Hematopoietic multipotent progenitor cell treated with erythropoietin and hydrocortisone succinate and interleukin-3 and kit ligand, for 15 days (in vitro differentiated cells): ENCODE results near the gene TRAF7.
"Not testable (repeated sequence)": the region's sequence is repeated elsewhere in the genome, so short reads cannot be mapped to it uniquely, and the experiment has no call there.

Experiments
- DNase-seq: peaks from one replicate; pipeline ENCODE4 v3.0.0-alpha.2; 2015; ENCODE audit warnings: low spot score

Gene TRAF7

DNA sequence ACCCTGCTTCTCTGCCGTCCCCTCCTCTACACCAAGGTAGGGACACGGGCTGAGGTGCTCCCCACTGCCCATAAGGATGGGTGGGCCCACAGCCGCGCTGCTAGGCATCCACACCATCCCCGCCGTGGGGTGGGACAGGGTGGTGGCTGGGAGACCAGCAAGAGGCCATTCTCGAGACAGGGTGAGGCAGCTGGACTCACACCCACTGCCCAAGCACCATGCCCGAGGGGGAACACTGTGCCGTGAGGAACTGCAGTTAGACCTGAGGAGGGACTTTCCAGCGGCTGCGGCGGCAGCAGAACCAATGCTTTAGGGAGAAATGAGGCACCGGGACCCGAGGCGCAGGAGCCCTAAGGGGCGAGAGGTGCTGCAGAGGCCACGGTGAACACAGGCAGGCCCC, 33.2 kb upstream of the TRAF7 start:
- no peak for DNase-seq

DNA sequence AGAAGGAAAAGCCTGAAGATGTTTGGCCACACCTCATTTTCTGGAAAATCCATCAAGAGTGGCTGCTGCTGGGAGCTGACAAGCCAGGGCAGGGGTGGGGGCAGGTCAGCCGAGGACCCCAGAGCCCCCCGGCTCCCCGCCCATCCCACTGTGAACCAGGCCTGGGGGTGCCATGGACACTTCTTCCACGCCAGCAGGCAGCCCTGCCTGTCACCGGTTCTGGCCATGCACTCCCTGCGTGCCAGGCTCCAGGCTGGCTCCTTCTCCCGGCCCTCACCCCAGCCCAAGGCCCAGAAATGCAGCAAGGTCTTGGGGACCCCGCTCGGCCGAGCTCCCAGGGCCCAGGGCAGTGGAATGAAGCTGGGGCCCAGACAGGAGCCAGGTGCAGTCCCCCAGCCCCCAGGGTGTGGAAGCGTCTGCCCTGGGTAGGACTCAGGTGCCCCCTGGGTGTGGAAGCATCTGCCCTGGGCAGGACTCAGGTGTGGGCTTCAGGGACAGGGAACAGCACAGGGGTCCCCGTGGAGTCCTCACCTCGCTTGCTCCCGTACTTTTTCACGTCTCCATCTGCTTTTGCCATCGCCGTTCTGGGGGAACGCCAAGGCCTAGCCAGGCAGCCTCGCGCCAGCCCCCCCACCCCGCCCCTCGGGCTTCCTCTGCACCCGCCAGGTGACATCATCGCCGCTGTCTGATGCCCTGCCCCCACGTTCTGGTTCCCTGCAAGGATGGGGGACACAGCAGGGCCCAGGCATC, 32.5 kb upstream of the TRAF7 start:
- DNase-seq, result not testable (repeated sequence)

DNA sequence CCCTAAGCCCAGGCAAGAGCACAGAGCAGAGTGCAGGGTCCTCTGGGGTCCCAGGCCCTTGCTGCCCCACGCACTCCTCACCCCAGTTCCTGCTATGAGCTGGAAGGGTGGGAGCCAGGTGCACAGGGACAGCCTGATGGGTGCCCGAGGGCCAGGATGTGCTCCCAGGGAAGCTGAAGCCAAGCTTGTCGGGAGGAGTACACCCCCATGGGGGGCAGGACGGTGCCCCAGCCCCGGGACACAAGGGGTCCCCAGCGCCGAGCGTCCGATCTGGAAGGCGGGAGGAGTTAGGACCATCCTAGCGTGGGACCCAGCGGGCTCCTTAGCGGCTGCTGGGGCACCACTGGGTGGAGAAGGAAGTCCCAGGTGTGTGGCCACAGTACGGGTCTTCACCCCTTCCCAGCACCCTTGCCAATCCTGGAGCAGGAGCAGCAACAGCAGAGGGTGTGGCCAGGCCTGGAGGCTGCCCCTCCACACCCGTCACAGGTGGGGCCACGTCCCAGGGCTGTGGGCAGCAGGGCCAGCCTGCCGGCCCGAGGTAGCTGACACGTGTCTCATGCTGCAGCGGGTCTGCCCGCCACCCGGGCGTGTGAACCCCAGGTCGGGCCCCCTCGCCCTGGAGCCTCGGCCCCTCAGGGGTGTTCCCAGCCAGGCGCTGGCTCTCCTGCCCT, 31.7 kb upstream of the TRAF7 start:
- DNase-seq, result not testable (repeated sequence)

DNA sequence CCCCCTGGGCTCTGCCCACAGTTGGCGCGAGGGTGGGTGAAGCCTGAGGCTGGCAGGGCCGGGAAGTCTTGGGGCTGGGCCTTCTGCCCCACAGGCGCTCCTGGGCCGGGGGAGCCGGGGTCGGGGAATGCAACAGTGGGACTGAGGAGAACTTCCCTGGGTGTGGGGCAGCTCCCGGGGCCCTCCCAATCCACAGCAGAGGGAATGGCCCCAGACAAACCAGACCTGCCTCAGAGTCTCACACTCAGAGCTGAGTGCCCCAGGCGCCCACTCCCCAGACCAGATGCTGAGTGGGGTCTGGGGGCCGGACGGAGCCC, 31.2 kb upstream of the TRAF7 start:
- DNase-seq, result not testable (repeated sequence)

DNA sequence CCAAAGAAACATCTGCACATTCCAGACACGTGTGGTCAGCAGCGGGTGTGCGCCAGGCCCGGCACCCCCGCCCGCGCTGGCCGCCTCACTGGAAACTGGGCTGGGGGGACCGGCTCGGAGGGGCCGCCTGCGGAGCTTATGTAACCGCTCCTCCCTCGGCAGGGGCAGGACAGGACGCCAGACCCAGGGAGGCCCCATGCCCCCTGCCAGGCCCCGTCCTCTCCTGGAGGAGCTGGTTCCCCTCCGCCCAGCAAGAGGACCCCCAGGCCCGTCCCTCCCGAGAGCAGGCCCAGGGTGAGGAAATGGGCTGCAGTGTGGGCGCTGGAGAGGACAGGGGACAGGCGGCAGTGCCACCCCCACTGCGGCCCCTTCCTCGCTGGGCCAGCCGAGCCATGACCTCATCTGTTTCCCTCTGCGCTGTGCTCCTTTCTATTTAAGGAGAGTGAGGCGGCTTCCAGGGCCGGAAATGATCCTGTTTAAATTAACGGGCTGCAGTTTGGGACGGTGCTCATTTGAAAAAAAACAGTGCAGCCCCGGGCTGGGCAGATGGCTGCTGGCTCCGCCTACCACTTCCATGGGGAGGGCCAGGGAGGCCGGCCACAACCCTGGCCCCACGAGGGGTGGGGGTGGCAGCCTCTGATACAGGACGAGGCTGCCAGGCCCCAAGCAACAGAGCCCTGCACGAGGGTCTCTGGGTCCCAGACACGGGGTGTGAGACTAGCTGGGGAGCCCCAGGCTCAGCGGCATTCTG, 30.7 kb upstream of the TRAF7 start:
- DNase-seq, result not testable (repeated sequence)

DNA sequence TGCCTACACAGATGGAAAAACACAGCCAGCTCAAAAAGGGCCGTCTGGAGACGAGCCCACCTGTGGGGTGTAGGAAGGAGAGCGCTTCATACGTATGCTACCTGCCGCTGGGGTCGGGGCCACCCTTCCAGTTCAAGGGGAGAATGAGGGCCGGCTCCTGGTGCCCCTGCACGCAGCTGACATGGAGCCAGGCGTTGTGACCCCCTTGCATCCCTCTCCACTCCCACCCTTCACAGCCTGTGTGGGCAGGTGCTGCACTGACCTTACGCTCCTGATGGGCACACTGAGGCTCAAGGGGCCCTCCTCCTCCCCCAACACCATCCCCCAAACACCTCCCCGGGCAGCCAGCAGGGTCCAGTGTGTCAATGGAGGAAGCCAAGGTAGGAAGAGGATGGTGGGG, 30.0 kb upstream of the TRAF7 start:
- not testable (repeated sequence) for DNase-seq

DNA sequence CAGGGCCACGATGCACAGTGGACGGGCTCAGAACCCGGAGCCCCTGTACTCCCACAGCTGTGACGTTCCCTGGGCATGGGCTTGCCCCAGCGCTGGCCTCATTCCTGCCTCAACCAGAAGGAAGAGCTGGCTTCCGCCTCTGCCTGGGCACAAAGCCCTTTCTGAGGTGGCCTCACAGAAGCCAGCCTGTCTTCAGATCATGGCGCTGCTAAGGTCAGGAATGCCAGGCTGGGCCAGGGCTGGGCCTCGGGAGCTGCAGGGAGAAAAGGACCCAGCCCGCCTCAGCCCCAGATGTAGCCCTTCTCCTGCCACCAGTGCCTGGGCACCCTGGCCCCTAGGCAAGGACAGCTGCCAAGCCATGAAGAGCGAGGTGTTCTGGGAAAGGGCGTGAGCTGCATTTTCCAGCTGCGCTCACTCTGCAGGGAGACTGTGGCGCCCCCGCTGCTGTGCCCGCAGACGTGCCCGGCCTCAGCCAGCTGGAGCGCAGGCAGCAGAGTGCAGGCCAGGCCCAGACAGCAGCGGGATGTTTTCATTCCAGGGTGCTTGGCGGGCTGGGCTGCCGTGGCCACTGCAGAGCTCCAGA, 29.3 kb upstream of the TRAF7 start:
- not testable (repeated sequence) for DNase-seq

DNA sequence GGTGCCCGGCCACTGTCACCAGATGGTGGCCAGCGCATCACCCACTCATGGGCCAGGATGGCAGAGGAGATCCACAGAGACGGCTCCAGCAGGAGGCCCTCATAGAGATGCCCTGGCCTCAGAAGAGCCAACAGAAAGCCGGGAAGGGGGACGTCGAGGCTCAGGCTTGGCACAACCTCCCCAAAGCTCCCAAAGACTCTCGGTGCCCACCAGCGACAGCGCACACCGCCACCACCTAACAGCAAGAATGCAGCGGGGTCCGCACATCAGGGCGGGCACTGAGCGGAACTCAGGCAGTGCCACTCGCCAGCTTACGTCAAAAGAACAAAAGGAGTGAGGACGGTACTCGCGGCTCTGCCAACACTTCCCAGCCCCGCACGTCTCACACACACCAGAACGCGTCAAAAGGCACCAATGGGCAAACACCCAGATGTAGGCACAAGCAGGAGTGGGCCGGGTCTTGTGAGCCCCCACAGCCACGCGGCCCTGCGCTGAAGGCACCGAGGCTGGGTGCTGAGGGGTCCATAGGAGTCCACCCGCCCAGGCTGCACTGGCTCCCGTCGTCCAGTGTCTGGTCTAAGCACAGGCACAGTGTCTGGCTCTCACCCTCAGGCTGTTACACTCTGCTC, 28.5 kb upstream of the TRAF7 start:
- DNase-seq, result not testable (repeated sequence)

DNA sequence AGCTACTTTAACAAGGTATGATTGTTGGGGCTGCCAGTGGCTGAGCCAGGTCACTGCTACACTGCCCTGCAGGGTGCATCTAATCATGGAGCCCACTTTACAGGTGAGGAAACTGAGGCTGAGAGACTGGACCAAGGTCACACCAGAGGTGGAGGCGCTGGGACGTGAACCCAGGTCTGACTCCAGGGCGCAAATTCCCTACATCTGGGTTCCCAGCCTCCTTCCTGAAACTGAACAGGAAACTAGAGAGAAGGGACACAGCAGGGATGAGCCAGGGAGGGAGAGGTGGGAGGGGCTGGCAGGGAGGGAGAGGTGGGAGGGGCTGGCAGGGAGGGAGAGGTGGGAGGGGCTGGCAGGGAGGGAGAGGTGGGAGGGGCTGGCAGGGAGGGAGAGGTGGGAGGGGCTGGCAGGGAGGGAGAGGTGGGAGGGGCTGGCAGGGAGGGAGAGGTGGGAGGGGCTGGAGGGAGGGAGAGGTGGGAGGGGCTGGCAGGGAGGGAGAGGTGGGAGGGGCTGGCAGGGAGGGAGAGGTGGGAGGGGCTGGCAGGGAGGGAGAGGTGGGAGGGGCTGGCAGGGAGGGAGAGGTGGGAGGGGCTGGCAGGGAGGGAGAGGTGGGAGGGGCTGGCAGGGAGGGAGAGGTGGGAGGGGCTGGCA, 27.8 kb upstream of the TRAF7 start:
- DNase-seq, result peak; percentile 24

DNA sequence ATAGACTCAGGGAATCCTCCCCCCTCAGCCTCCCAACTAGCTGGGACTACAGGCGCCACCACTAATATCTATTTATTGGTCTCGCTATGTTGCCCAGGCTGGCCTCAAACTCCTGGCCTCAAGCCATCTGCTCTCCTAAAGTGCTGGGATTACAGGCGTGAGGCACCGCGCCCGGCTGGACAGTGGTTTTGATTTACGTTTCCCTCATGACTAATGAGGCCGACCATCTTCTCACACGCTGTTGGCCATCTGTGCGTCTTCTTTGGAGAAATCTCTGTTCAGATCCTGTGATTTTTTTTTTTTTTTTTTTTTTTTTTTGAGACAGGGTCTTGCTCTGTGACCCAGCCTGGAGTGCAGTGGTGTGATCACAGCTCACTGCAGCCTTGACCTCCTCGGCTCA, 26.3 kb upstream of the TRAF7 start:
- not testable (repeated sequence) for DNase-seq

DNA sequence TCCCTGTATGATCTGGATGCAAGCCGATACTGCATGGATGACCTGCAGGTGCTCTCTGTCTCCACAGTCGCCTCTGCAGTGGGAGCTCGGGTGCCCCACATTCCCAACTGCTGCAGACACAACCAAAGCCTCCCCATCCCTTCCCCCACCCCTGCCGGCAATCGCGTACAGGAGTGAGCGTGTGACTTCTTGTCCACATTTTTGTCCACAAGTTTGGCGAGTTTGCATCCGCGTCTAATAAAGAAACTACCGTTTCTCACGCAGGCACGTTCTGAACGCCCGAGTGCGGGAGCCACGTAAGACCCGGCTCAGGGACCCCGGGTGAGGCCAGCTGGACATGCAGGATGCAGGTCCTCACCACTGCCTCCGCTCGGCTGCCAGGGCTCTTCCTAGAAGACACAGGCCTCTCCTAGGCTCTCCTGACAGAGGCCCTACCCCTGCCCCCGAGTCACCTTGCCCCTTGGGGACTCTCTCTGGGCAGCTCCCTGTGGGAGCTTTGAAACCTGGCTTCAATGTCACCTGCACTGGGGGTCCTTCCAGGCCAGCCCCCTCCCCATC, 25.6 kb upstream of the TRAF7 start:
- not testable (repeated sequence) for DNase-seq

DNA sequence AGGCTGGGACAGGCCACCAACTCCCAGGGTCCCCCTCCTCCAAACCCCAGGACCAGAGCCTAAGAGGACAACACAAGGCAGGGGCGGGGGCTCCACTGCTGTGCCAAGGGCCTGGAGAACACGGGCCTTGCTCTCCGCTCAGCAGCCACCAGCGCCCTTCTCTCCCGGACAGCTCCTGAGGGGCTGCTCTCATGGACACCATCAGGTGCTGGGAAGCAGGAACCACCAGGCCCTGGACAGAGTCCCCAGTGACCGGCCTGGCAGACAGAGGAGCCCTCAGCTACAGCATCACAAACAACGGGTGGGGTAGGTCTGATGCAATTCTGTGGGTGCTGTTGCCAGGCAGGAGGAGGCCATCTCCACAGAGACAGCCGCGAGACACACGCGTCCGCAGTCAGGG, 21.8 kb upstream of the TRAF7 start:
- DNase-seq, result not testable (repeated sequence)

DNA sequence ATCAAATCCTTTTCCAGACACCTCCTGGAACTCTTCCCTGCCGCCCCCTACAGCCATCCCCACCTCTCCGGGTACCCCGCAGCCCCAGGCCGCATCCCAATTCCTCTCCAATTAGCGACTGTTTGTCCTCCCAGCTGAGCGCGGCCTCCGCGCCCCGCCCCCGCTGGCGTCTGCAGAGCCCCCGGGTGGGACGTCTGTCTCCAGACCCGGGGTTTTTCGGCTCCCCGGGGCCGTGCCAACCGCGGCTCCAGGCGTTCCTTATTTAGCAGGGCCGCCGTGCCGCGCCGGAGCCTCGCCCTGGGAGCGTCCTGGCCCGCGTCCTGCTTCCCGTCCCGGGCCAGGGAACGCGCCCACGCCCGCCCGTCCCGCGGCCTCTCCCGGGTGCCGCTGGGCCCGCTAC, 20.5 kb upstream of the TRAF7 start:
- not testable (repeated sequence) for DNase-seq

DNA sequence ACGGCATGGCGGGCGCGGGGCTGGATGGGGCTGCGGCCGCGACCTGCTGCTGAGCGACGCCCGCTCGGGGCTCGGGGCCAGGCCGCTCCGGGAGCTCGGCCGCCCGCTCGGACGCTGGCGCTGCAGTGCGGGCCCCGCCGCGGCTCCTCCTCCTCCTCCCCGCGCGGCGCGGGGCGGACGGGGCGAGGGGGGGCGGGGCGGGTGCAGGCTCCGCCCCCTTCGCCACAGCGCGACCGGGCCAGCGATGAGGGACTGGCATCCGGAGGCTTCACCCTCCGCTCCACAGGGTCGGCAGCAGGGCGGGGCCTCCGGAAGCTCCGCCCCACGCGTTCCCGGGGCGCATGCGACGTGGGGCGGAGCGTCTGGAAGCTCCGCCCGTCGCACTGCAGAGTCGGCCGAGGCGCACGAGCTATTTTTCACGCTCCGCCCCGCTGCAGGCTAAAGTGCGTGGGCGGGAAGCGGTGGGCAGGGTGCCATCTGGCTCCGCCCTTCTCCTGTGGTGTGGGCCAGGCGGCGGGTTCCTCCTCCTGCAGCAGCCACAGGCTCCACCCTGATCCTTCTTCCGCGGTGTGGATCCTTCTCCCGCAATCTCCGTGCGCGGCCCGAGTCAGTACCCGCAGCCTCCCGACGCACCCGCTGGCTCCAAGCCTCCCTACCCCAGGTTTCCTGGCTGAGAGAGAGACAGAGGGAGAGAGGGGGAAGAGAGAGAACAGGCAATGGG, 19.7 kb upstream of the TRAF7 start, which contains the start of gene PKD1:
PKD1 (minus strand) TSS at position 129 of the 721 bp plus-strand sequence. CDS start 209 bp downstream, outside the sequence.
- peak; percentile 91 for DNase-seq

DNA sequence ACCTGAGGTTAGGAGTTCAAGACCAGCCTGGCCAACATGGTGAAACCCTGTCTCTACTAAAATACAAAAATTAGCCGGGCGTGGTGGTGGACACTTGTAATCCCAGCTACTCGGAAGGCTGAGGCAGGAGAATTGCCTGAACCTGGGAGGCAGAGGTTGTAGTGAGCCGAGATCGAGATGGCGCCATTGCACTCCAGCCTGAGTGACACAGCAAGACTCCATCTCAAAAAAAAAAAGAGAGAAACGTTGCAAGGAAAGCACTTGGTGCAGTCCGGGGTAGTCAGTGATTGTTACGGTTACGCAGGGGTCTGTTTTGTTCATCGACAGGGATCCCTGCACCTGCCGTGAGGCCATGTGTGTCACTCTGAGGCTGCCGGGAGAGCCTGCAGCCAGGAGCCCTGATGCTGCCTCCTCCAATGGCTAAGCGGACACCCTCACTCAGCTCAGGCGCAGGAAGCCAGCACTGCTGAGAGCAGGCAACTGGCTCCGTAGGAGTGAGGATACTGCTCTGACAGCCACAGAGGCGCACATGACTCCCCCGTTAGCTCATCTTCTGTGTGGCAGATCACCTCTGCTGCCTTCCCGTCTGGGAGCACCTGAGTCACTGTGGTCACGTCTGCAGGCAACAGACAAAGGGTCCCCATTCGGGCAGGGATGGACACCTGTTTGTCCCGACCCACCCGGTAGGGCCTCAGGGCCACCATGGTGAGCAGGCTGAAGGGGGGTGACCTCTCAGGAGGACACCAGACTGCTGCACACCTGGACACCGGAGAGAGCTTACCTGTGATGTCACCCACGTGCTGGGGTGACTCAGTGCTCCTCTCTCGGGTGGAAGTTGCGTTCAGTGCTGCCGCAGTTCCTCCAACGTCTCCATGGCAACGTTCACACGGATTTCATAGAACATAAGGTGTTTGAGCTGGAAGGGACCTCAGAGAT, 12.4 kb upstream of the TRAF7 start:
- DNase-seq, result no peak

DNA sequence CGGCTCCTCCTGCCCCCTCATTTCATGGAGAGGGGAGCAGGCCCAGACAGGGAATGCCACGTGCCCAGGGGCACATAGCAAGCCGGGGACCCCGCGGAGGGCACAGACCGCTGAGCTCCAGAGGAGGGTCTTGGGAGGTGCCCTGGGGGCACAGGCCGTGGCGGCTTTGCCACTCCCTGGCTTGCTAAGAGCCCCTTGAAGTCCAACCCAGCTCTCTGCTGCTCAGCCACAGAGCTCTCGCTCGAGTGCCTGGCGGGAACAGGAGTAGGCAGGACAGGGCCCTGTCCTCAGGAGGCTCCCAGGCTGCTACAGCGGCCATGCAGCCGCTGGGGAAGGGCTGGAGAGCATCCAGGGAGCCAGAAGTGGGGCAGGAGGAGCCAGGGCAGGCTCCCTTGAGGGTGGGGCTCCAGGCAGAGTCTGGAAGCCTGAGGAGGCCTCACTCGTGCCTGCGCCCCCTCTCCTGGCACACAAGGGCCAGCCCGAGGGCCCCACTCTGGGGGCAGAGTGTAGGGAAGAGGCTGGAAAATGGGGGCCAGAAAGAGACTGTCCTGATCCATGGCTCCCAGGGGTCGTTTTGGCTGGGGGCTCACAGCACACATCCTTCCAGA, 11.6 kb upstream of the TRAF7 start:
- no peak for DNase-seq

DNA sequence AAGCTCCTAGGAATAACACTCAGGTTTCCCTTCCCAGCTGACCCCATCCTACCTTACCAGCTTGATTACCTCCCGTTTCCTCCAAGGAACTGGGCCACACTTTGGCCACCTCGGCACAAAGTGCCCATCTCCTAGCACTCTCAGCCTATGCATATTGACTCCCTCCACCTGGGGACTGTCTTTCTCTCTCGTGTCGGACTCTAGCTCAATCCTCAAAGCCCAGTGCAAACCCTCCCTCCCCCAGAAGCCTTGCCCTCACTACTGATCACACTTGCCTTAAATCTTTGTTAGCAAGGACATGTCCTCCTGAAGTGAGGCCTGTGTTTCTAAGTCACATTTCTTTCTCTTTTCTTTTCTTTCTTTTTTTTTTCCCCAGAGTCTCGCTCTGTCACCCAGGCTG, 9.7 kb upstream of the TRAF7 start:
- no peak for DNase-seq

DNA sequence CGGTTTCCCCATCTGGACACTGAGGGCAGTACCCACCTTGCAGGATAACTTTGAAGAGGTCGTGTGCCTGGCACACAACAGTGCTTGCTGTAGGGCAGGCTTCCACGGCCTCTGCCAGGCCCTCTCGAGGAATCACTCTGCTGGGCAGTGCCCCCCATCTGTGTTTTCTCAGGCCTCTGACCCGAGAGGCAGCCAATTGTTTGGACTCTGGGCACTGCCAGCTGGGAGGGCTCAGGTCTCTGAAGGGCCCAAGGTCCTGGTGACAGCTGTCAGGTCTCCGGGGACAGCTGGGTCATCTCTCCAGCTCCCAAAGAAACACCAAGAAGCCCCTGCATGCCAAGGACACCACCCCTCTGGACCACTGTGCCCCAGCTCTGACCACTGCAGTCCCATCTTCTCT, 8.2 kb upstream of the TRAF7 start:
- DNase-seq, result no peak
